SW 1271 (cell line): ENCODE data around the gene PAFAH2.

Source experiments
- DNase-seq, 2 experiments: peaks; one replicate each; lab custom pipeline; 2025; lab: John Stamatoyannopoulos, UW

The PAFAH2 gene

GRCh38 chr1:25932321-25932720, 65.5 kb downstream of the PAFAH2 start:
- no peak for DNase-seq

GRCh38 chr1:25929016-25929415, 68.8 kb downstream of the PAFAH2 start:
- DNase-seq: no peak

DNA sequence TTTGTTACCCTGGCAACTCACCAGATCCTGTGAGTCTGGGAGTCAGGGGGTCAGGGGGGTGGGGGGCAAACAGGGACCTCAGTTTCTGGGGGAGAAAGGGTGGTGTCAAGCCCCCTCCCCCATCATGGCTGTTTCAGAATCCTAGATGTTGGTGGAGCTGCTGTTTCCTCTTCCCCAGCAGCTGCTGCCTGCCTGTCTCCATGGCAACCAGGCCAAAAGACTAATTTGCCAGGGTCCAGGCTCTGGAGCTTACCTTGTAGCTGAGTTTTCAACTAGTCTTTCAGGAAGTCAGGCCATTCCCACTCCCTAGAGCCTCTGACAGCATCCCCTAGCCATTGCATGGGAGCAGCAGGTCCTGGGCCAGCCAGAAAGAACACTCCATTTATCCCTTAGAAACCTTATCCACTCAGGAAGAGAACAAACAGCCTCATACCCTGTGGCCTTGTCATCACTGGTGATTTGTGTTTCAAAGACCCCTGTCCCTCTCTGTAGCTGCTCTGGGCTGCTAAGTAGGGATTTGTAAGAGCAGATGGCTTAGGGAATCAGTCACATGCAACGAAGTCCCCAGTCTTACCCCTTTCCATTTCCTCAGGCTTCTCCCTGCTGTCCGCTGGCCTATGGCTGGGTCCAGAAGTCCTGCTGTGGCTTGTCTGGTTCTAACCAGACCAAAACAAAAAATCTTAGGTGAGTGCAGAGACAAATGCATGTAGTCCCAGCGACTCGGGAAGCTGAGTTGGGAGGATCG, 70.2 kb downstream of the PAFAH2 start:
- DNase-seq: no peak

DNA sequence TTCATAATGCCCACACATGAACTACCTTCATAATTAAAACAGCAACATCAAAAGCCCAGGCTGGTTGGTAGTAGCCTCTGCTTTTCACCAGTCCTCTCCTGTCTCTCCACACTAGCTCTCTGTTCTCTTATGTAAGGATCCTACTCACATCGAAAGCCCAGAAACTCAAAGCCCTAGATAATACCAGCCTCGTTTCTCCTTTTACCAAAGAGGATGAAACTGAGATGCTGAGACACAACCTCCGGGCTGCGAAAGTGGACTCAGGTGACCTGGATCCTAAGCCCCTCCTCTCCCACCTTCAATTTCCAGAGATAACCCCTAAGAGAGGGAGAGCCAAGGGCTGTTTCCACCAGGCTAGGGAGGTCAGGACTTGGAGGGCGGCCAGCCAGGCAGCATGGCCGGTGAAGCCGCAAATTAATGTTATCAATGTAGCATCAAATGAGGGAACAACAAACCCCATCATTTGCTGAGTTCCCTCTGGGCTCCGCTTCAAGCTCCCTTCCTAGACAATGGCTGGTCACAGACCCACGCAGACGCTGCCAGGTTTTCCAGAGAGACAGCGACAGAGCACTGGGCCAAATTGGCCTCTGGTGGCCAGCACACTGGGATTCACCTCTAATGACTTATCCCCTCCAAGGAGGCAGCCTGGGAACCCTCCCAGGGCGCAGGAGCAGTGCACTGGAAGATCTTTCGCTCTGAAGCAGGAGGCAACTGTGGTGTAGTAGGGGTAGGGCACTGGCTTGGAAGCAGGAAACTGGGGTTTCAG, 70.9 kb downstream of the PAFAH2 start:
- no peak for DNase-seq

- no peak for DNase-seq
Measured at GRCh38 chr1:25924454-25924853, 73.4 kb downstream of the PAFAH2 start.

- DNase-seq: no peak
Measured at GRCh38 chr1:25922971-25923552, 74.8 kb downstream of the PAFAH2 start.

GRCh38 chr1:25922056-25922970, 75.5 kb downstream of the PAFAH2 start:
- DNase-seq: no peak

DNA sequence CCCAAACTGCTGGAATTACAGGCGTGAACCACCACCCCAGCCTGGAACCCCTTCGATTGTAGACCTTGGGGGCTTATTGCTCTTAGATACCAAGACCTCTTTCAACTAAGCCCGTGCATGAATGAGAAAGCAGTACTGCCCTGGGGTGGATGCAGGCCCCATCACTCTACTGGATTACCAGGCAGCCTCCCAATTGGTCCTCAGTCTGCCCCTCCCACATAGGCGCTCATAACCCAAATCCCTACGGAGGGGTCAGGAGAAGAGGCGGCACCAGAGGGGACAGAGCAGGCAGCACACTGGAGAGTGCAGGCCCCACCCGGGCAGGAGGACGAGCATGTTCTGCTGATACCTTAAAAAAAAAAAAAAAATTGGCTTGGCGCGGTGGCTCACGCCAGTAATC, 79.2 kb downstream of the PAFAH2 start:
- no peak for DNase-seq

- DNase-seq: no peak
Measured at GRCh38 chr1:25917996-25918395, 79.9 kb downstream of the PAFAH2 start.

DNA sequence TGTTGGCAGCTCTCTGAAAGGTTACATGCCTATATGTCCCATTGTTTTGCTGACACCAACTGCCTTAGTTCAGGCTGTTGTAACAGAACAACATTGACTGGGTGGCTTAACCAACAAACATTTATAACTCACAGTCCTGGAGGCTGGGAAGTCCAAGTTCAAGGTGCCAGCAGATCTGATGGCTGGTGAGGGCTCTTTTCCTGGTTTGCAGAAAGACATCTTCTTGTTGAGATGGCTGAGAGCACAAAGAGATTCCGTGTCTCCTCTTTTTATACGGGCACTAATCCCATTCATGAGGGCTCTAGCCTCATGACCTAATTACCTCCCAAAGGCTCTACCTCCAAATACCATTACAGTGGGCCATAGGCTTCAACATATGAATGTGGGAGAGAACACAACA, 81.4 kb downstream of the PAFAH2 start:
- no peak for DNase-seq

- no peak for DNase-seq
Measured at GRCh38 chr1:25914074-25914995, 83.5 kb downstream of the PAFAH2 start.

DNA sequence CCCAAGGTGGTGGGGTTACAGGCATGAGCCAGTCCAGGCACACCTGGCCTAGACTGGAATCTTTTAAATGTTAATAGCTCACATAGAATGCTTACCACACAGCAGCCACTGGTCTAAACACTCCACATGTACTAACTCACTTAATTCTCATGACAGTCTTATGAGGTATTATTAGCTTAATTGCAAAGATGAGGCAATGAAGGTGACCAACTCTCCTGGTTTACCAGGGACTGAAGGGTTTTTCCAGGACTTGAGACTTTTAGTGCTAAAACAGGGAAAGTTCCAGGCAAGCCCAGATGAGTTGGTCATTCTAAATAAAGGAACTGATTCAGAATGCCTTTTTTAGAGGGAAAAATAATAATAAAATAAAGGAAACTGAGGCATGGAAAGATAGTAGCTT, 84.7 kb downstream of the PAFAH2 start:
- no peak for DNase-seq

- DNase-seq: peak in 1 of 2 experiments; percentile 27
Measured at GRCh38 chr1:25912076-25912831, 85.6 kb downstream of the PAFAH2 start.

DNA sequence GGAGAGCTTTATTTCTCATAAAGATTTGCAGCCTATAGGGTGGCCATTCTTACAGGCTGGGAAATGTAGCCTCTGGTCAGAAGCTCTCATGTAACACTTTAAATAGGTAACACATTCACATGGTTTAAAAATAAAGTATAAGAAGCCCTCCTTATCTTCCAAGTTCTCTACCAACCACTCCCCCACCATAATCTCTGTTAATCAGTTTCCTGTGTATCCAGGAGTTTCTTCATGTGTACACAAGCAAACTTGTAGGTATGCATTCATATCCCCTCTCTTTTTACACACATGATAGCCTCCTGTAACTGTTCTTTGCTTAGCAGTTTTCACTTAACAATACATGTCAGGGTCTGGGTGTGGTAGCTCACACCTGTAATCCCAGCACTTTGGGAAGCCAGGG, 86.7 kb downstream of the PAFAH2 start:
- DNase-seq: no peak
